HCT116 (cell line): ENCODE measurements around the gene SHISA7. TPM values are rescaled to one million over a fixed set of nuclear protein-coding genes. Genes with fewer than 3 reads are reported as not detected.

Source experiments
- ATAC-seq: fragments of 200-7000 bp; cut with Tn5 transposase; 2 replicates; pipeline ENCODE4 v1.9.1; 2020; ENCODE audit warnings: mild to moderate bottlenecking, moderate library complexity
- BruUV-seq: library from RNA; stranded (reverse); fragments of 400-500 nt; replicated peaks from 2 replicates; lab custom pipeline; 2021; lab: Mats Ljungman, UMichigan
- CTCF ChIA-PET: fragments of 300-600 bp; sonication (Branson Sonifier 250); formaldehyde crosslinking; loops from one replicate; lab custom pipeline; 2021; ENCODE audit warnings: antibody characterized with exemption; lab: Charles Lee
- POLR2A ChIA-PET: fragments of 300-600, 350-600 bp; sonication (Branson Sonifier 250); formaldehyde crosslinking; loops from one replicate; lab custom pipeline; 2021; ENCODE audit warnings: antibody characterized with exemption; lab: Charles Lee
- RAD21 ChIA-PET, 2 experiments: fragments of 300-600 bp; sonication (Branson Sonifier 250); formaldehyde crosslinking; loops; one replicate each; lab custom pipeline; 2023; ENCODE audit warnings: low total read pairs in 2 of 2; ENCODE audit not compliant: uncharacterized antibody in 2 of 2, unreplicated experiment in 2 of 2, low non-redundant PET in 1 of 2; lab: Charles Lee
- DNase-seq: peaks from one replicate; pipeline ENCODE4 v3.0.0-alpha.2; 2010; ENCODE audit warnings: low read depth, low spot score
- H2AFZ ChIP-seq: fragments of 200-600 bp; shearing (Covaris generic), sonication (generic); 2 replicates; pipeline ENCODE4 v1.6.1; 2017; ENCODE audit warnings: low read depth, mixed run types, mixed read lengths, antibody characterized with exemption, low read length; ENCODE audit not compliant: poor library complexity, severe bottlenecking
- H3K27ac ChIP-seq: 2 replicates; pipeline ENCODE4 v1.5.1; 2012; ENCODE audit warnings: low read depth, low read length
- H3K27me3 ChIP-seq: fragments of 200-600 bp; sonication (generic); 2 replicates; pipeline ENCODE4 v1.6.1; 2016; ENCODE audit warnings: mixed run types, low read length, mixed read lengths; ENCODE audit not compliant: insufficient read depth
- H3K36me3 ChIP-seq, 2 experiments: fragments of 200-500 bp in 1 of 2; fragments of 200-600 bp in 1 of 2; sonication (Bioruptor generic) in 1 of 2; sonication (generic) in 1 of 2; 2 replicates each; pipeline versions ENCODE4 v1.5.1 to v1.6.1; 2014 to 2016; ENCODE audit warnings: low read length in 2 of 2, inconsistent platforms in 1 of 2, mixed read lengths in 1 of 2, mixed run types in 1 of 2; ENCODE audit not compliant: insufficient read depth in 2 of 2, control insufficient read depth in 1 of 2
- H3K4me1 ChIP-seq, 2 experiments: fragments of 200-600 bp in 1 of 2; sonication (generic) in 1 of 2; 2 replicates each; pipeline versions ENCODE4 v1.5.1 to v1.6.1; 2012 to 2017; ENCODE audit warnings: low read length in 2 of 2, inconsistent platforms in 1 of 2, mild to moderate bottlenecking in 1 of 2, mixed read lengths in 1 of 2, mixed run types in 1 of 2, moderate library complexity in 1 of 2; ENCODE audit not compliant: insufficient read depth in 2 of 2, control insufficient read depth in 1 of 2
- H3K4me2 ChIP-seq: fragments of 200-600 bp; sonication (generic); 2 replicates; pipeline ENCODE4 v1.6.1; 2017; ENCODE audit warnings: mixed run types, low read length, mixed read lengths
- H3K4me3 ChIP-seq, 2 experiments: fragments of 200-600 bp in 1 of 2; sonication (generic) in 1 of 2; replicated peaks in 1 of 2; 2 replicates each; pipeline ENCODE4 v1.5.1; 2011 to 2016; ENCODE audit warnings: low read length in 2 of 2, control low read depth in 1 of 2, low read depth in 1 of 2, mild to moderate bottlenecking in 1 of 2, mixed read lengths in 1 of 2, mixed run types in 1 of 2
- H3K79me2 ChIP-seq: fragments of 200-600 bp; sonication (generic); 2 replicates; pipeline ENCODE4 v1.6.1; 2017; ENCODE audit warnings: mild to moderate bottlenecking, mixed run types, low read length, moderate library complexity, mixed read lengths; ENCODE audit not compliant: insufficient read depth
- H3K9ac ChIP-seq: fragments of 200-600 bp; sonication (generic); 2 replicates; pipeline ENCODE4 v1.6.1; 2016; ENCODE audit warnings: low read length, mixed read lengths
- H3K9me2 ChIP-seq: fragments of 200-600 bp; sonication (generic), shearing (Covaris generic); 2 replicates; pipeline ENCODE4 v1.6.1; 2017; ENCODE audit warnings: mixed run types, mild to moderate bottlenecking, moderate library complexity; ENCODE audit not compliant: insufficient read depth
- H3K9me3 ChIP-seq, 2 experiments: fragments of 200-500 bp in 1 of 2; fragments of 200-600 bp in 1 of 2; sonication (Bioruptor generic) in 1 of 2; sonication (generic) in 1 of 2; 2 replicates each; pipeline ENCODE4 v1.6.1; 2014 to 2017; ENCODE audit warnings: low read length in 2 of 2, mixed read lengths in 2 of 2, inconsistent platforms in 1 of 2, low read depth in 1 of 2, mild to moderate bottlenecking in 1 of 2, mixed run types in 1 of 2, moderate library complexity in 1 of 2; ENCODE audit not compliant: control insufficient read depth in 1 of 2, insufficient read depth in 1 of 2
- H4K20me1 ChIP-seq: fragments of 200-600 bp; sonication (generic), shearing (Covaris generic); 2 replicates; pipeline ENCODE4 v1.6.1; 2017; ENCODE audit warnings: mixed run types, mild to moderate bottlenecking, moderate library complexity; ENCODE audit not compliant: insufficient read depth
- CBX3 ChIP-seq: IDR thresholded peaks from 2 replicates; pipeline ENCODE4 v1.6.1; 2012; ENCODE audit warnings: low read depth
- CEBPB ChIP-seq: IDR thresholded peaks from 2 replicates; pipeline ENCODE4 v1.6.1; 2012; ENCODE audit warnings: low read depth
- EGR1 ChIP-seq: IDR thresholded peaks from 2 replicates; pipeline ENCODE4 v1.6.1; 2012; ENCODE audit warnings: low read depth
- EZH2phosphoT487 ChIP-seq: fragments of 200-600 bp; IDR thresholded peaks from 2 replicates; pipeline ENCODE4 v1.6.1; 2018; ENCODE audit warnings: antibody characterized with exemption, borderline replicate concordance
- JUND ChIP-seq: IDR thresholded peaks from 2 replicates; pipeline ENCODE4 v1.6.1; 2012
- POLR2A ChIP-seq: IDR thresholded peaks from 2 replicates; pipeline ENCODE4 v1.7.0; 2011; ENCODE audit warnings: borderline replicate concordance; ENCODE audit not compliant: insufficient read depth, insufficient read length; ENCODE audit errors: extremely low read depth
- POLR2AphosphoS5 ChIP-seq: IDR thresholded peaks from 2 replicates; pipeline ENCODE4 v1.6.1; 2011; ENCODE audit warnings: mild to moderate bottlenecking, low read depth, low read length, moderate library complexity
- RAD21 ChIP-seq: IDR thresholded peaks from 2 replicates; pipeline ENCODE4 v1.6.1; 2012; ENCODE audit warnings: low read depth, mild to moderate bottlenecking
- REST ChIP-seq: IDR thresholded peaks from 2 replicates; pipeline ENCODE4 v1.6.1; 2012; ENCODE audit warnings: low read depth
- SIN3A ChIP-seq: IDR thresholded peaks from 2 replicates; pipeline ENCODE4 v1.6.1; 2012; ENCODE audit warnings: low read depth
- SRF ChIP-seq: IDR thresholded peaks from 2 replicates; pipeline ENCODE4 v1.6.1; 2012; ENCODE audit warnings: low read depth
- YY1 ChIP-seq: IDR thresholded peaks from 2 replicates; pipeline ENCODE4 v1.6.1; 2011; ENCODE audit warnings: low read length, low read depth, moderate library complexity, mild to moderate bottlenecking; ENCODE audit not compliant: insufficient replicate concordance; ENCODE audit errors: extremely low read depth
- ZFX ChIP-seq: fragments of 450-650 bp; IDR thresholded peaks from 2 replicates; pipeline ENCODE4 v1.6.1; 2017
- intact Hi-C: fragments of 100-400 bp; cut with micrococcal nuclease; formaldehyde crosslinking; loops from 2 replicates; pipeline ENCODE4 v1.10.0; 2022
- total RNA-seq: library from RNA; stranded (reverse); gene quantifications from one replicate; pipeline ENCODE4 v1.2.1, GENCODE V29; 2021; ENCODE audit not compliant: unreplicated experiment
- TF ChIP-seq, protein P1 (sequence below): IDR thresholded peaks from 2 replicates; pipeline ENCODE4 v1.6.1; 2011; ENCODE audit warnings: mild to moderate bottlenecking, low read length, moderate library complexity; ENCODE audit not compliant: insufficient replicate concordance; ENCODE audit errors: extremely low read depth

SHISA7 gene
- total RNA-seq, 1 experiment from 2014 or later: not detected

DNA sequence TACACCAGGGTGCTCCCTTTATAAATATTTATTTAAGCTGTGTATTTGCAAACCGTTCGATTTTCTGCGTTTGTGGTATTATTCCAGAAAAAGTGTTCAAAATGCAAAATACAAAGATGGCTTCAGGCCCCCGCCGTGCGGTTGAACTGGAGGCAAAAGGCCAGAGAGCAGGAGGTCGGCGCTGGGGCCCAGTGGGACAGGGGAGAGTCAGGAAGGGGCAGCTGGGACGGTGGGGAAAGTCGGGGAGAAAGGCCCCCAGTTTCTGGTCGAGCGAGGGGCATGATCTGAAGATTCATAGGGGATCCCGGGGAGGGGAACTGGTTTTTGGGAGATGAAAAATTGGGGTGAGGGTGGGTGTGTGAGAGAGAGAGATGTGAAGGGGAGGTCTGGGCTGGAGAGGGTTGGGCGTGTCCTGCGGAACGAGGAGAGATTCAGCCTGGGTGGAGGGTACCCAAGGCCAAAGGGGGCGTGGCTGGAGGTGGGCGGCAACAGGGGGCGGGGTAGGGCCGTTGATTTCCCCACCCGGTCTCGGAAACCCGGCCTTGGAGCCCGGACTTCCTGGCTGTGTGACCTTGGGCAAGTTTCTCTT is 17.7 kb upstream of the SHISA7 start:
- Histone ChIP-seq H3K4me1 (peaks cover 9 to 23% of the 10 kb centered on the region in 2 experiments), H2AFZ (no peak overlapping the region), H3K27me3 (no peaks in the 10 kb centered on the region), H3K79me2 (peaks cover 12% of the 10 kb centered on the region; the same call in 1 of the 2 replicates), H3K9me3 (no peaks in the 10 kb centered on the region), H3K4me3 (peak overlapping the region; percentile 98 to 99), H3K36me3 (no peaks in the 10 kb centered on the region), H3K4me2 (peak overlapping the region; percentile 98), H3K27ac (peak overlapping the region; percentile 87), H3K9me2 (no peaks in the 10 kb centered on the region), H3K9ac (peak overlapping the region; percentile 96), H4K20me1 (no peaks in the 10 kb centered on the region)
- CTCF ChIA-PET: no interaction called here
- TF ChIP-seq, protein P1, sequence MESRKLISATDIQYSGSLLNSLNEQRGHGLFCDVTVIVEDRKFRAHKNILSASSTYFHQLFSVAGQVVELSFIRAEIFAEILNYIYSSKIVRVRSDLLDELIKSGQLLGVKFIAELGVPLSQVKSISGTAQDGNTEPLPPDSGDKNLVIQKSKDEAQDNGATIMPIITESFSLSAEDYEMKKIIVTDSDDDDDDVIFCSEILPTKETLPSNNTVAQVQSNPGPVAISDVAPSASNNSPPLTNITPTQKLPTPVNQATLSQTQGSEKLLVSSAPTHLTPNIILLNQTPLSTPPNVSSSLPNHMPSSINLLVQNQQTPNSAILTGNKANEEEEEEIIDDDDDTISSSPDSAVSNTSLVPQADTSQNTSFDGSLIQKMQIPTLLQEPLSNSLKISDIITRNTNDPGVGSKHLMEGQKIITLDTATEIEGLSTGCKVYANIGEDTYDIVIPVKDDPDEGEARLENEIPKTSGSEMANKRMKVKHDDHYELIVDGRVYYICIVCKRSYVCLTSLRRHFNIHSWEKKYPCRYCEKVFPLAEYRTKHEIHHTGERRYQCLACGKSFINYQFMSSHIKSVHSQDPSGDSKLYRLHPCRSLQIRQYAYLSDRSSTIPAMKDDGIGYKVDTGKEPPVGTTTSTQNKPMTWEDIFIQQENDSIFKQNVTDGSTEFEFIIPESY: no peak
- no peak for TF ChIP-seq SIN3A
- TF ChIP-seq POLR2A: no peak
- TF ChIP-seq POLR2AphosphoS5: 0 out of 2 replicates have a peak, but pooled peaks have one; percentile 14
- no peak for DNase-seq
- no TSS peak for BruUV-seq
- intact Hi-C loops: no loop called here
- peak; percentile 38 for ATAC-seq
- POLR2A ChIA-PET: no interaction called here
- RAD21 ChIA-PET: no interaction called here

DNA sequence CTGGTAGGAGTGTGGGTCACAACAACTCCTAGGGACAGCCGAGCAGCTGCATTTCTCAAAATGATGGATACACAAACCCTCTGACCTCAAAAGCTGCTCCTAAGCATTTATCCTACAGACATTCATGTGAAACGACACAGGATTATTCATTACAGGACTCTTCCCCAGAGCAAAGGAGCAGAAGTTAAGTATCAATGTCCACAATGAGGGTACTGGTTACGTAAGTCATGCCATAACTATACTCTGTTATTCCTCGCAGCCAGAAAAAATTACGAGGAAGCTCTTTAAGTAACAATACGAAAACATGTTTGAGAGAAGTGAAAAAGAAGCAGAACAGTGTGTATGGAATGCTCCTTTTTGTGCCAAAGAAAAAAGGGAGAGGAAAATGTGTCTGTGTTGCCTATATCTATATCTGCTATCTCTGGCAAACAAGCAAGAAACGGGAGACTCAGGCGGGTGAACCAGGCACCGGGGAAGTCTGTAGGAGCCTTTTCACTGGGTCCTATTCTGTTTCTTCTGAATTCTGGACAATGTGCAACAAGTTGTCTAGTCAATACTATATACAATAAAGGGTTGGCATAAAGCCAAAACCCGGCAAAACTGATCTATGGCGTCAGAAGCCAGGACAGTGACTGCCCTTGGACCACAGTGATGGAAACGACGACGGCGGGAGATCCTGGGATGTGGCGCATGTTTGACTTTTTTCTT is 17.0 kb upstream of the SHISA7 start:
- Histone ChIP-seq H4K20me1 (no peaks in the 10 kb centered on the region), H3K4me2 (peak overlapping the region; percentile 98), H3K27ac (no peak overlapping the region), H3K9me3 (no peaks in the 10 kb centered on the region), H3K9me2 (no peaks in the 10 kb centered on the region), H3K79me2 (peaks cover 12% of the 10 kb centered on the region; the same call in 1 of the 2 replicates), H3K9ac (no peak overlapping the region), H3K4me3 (peak overlapping the region; percentile 98 to 99; a peak in 3 of 4 replicates), H3K4me1 (peaks cover 9 to 20% of the 10 kb centered on the region in 2 experiments), H2AFZ (no peak overlapping the region), H3K36me3 (no peaks in the 10 kb centered on the region; a peak in 1 of 4 replicates), H3K27me3 (no peaks in the 10 kb centered on the region)
- RAD21 ChIA-PET: no interaction called here
- POLR2A ChIA-PET: no interaction called here
- intact Hi-C loops: no loop called here
- BruUV-seq: TSS peak; percentile 55
- DNase-seq: no peak
- ATAC-seq: no peak
- CTCF ChIA-PET: no interaction called here
- TF ChIP-seq EZH2phosphoT487 (no peak), REST (no peak), RAD21 (no peak), EGR1 (no peak), YY1 (no peak), POLR2A (no peak), CBX3 (no peak), SRF (no peak), CEBPB (no peak), ZFX (no peak), JUND (no peak)
